ENCODE data around the gene ARFIP1.
"Not testable (repeated sequence)": the region's sequence is repeated elsewhere in the genome, so short reads cannot be mapped to it uniquely, and the experiment has no call there.

The ARFIP1 gene

DNA sequence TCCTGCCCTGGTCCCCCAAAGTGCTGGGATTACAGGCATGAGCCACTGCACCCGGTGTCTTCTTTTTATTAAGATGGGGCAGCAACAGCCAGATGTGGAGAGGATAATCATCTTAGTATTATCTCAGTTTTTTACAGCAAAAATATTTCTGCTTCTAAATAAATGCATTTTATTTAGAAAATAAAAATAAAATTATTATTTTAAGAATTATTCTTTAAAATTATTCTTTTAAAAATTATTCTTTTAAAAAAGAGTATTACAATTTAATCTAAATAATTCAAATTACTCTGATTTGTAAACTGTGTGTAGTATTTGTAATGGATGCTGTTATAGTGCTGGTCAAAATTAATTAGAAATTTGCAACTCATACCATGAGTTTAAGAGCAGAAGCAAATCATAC lies 67.6 kb downstream of the ARFIP1 start:
- DNase-seq: no peak

DNA sequence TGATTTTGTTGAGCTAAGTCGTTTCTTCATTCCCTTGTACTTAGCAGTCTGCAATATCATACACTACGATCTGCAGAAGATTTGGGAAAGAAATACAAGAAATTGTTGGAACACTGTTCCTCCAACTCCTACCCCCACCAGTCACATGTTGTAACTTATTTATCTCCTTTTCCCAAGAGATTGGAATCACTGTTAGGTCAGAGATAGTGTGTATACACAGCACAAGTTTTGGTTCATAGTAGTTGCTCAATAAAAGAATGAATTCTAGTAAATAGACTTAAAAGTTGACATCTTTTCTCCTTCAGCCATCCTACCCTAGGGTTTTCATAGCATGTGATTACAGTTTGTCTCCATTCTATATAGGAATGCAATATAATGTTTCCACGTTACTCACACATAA lies 68.8 kb downstream of the ARFIP1 start:
- no peak for DNase-seq

DNA sequence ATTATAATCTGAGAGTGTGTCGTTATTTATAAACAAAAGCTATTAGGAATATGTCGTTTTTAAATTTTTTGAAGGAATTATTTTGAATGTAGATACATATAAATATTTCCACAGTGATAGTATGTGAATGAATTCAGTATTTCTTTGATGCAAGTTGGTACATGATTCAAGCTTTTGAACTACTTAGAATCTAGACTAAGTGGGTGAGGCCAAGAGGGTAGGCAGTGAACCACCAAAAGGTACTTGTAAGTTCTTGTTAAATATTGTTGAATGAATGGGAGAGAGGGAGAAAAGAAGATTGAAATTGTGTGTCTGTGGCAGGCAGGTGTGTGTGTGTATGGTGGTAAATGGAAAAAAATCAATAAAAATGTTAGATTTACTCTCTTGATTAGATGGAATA lies 69.6 kb downstream of the ARFIP1 start:
- no peak for DNase-seq

DNA sequence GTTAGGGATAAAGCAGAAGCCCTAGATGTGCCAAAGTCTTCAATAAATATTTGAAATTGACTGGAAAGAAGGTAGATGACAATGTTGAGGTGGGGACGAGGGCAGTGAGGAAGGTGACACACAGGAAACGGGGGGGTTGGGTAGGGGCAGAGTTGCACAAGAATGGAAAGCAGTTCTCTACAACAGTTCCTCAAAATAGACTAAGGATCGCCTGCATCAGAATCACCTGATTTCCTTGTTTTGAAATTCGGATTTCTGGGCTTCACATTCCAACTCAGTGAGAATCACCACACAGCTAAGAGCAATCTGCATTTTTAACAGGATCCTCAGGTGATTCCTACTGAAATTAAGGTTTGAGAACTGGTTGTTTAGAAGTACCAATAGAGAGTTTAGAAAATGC lies 70.6 kb downstream of the ARFIP1 start:
- no peak for DNase-seq

DNA sequence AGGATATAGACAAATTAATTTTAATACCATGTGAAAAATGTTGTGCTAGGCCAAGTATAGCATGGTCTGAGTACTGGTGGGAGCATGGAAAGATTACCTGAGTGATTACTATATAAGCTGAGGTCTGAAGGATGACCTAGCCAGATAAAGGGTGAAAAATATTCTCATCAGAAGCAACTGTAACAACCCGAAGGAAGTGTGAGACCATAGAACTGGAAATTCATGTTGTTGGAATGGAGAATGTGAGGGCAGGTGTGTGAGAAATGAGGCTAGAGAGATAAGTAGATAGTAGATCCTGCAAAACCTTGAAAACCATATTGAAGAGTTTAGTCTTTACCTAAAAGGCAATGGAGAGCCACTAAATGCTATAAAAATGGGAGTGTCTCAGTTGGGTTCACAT lies 71.5 kb downstream of the ARFIP1 start:
- DNase-seq: no peak

DNA sequence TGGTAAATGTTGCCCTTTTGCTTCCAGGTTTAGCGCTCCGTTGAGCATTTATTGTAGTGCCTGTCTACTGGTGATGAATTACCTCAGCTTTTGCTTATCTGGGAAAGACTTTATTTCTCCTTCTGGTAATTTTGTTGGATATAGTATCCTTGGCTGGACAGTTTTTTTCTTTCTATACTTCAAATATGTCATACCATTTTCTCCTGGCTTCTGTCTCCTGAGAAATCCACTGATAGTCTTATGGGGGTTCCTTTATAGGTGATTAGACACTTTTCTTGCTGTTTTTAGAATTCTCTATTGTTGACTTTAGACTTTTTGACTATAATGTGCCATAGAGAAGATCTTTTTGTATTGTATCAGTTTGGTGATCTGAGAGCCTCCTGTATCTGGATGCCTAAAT lies 73.5 kb downstream of the ARFIP1 start:
- DNase-seq: no peak

DNA sequence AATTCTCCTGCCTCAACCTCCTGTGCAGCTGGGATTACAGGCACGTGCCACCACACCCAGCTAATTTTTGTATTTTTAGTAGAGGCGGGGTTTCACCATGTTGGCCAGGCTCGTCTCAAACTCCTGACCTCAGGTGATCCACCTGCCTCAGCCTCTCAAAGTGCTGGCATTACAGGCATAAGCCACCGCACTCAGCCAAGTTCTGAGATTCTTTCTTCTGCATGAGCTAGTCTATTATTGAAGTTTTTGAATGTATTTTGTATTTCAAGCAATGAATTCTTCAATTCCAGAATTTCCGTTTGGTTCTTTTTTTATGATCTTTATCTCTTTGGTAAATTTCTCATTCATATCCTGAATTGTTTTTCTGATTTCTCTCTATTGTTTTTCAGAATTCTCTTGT lies 74.3 kb downstream of the ARFIP1 start:
- DNase-seq: not testable (repeated sequence)

DNA sequence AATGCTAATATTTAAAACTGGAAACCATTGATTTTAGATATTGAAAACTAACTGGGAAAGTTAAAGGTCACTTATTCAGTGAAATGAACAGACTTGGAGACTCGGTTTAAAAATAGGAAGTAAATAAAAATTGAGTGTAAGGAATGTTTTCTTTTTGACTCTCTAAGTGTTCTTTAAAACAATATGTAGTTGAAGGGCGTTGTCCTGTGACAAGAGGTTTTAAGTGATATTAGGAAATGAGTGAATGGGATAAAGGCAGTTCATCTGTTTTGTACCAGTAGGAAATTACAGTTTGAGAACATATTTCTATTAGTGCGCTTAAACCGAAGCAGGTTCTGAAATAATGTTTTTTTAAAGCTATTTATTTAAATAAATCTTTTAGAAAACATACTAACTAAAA lies 77.2 kb downstream of the ARFIP1 start:
- DNase-seq: no peak

DNA sequence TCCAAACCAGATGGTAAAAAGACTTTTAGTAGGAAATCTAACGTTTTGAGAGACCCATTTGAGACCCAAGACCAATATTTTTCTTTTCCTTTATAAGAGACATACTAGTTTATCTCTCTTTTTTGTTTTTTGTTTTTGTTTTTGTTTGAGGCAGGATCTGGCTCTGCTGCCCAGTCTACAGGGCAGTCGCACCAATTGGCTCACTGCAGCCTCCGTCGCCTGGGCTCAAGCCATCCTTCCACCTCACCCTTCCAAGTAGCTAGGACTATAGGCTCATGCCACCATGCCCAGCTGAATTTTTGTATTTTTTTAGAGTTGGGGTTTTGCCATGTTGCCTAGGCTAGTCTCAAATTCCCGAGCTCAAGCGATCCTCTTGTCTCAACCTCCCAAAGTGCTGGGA lies 79.2 kb downstream of the ARFIP1 start:
- DNase-seq: no peak

DNA sequence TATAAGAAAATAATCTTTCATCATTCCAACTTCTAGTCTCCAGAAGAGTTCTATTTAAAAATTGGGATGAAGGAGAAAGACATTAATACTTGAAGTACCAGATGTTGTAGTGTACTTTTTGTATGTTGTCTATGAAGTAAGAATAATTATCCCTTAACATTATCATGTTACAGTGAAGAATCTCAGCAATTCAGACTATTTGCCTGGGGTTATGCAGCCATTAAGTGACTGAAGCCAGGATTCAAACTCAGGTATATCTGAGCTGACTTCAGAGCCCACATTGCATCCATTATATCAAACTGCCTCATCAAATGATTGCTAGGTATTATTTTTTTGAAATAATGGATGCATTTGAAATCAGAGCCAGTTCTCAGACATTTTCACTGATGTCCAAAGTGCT lies 80.3 kb downstream of the ARFIP1 start:
- DNase-seq: no peak

DNA sequence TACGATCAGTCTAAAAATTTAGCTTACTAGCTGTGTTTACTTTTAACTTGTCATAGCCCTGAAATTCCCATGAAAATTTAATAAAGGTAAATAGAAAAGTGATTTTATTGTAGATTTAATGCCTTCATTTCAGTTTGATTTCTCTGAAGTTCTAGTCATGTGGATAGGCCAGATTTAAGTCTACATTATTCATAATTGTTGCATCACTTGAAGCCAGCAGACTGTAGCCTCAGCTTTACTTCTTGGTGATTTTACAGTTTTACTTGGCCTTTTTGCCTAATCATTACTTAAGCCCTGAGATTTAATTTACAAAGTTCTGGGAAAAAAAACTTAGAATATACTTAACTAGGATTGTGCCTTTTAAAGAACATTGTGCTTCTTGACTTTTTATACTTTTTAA lies 82.9 kb downstream of the ARFIP1 start:
- no peak for DNase-seq

DNA sequence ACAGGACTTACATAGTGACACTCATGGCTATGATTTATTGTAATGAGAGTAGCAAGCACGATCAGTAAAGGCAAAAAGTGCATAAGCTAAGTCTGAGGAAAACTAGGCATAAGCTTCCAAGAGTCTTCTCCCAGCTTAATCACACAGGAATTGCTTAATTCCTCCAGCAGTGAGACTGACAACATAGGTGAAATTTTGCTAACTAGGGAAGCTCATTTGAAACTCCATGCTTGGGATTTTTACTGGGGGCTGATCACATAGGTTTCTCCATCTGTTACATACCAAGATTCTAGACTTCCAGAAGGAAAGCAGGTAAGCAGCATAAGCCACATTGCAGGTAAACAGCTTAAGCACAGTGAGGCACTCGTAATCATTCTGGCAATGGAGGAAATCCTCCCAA lies 84.6 kb downstream of the ARFIP1 start:
- no peak for DNase-seq

DNA sequence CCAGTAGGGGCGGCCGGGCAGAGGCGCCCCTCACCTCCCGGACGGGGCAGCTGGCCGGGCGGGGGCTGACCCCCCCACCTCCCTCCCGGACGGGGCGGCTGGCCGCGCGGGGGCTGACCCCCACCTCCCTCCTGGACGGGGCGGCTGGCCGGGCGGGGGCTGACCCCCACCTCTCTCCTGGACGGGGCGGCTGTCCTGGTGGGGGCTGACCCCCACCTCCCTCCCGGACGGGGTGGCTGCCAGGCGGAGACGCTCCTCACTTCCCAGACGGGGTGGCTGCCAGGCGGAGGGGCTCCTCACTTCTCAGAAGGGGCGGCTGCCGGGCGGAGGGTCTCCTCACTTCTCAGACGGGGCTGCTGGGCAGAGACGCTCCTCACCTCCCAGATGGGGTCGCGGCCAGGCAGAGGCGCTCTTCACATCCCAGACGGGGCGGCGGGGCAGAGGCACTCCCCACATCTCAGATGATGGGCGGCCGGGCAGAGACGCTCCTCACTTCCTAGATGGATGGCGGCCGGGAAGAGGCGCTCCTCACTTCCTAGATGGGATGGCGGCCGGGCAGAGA lies 86.8 kb downstream of the ARFIP1 start:
- not testable (repeated sequence) for DNase-seq

DNA sequence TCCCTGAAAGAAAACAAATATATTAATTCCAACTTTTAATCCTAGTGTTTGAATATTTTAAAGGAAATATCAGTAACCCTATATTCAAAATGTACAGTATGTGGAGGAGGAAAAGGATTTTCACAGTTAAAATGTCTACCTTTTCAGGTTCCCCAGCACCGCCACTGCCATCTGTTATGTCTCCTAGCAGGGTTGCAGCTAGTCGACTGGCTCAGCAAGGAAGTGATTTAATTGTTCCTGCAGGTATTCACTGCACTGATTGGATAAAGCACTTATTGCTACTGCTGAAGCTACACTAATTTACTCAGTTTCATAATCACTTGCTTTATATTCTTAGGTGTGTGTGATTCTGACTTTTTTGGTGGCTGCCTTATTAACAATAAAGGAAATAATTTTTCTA lies 90.9 kb downstream of the ARFIP1 start:
- DNase-seq: no peak

DNA sequence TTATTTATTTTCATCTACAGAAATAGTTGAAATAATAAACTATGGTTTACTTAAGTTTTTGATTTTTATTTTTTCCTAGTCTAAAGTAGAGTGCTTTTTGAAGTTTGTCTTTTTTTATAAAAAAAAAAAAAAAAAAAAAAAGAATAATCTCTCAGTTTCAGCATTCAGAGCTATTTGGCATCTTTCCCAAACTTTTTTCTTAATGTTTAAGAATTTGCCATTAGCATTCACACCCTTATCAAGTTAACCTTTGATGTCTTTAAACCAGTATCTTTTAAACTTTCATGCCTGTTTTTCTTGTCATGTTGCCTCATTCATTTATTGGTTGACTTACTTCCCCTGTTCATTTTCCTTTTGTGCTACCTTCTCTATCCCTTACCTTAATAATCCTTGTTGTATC lies 95.5 kb downstream of the ARFIP1 start:
- DNase-seq: no peak

DNA sequence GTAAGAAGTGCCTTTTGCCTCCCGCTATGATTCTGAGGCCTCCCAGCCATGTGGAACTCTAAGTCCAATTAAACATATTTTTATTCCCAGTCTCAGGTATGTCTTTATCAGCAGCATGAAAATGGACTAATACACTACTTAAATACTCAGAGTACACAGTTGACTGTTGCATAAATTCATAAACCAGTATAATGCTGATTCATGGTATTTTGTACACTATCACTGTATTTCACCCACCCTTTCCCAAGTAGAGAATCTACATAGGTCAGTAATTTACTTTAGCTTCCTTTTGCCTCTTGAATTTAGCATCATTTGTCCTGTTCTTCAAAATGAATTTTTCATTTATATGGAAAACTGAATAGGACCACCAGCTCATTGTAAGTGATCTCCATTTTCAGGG lies 98.1 kb downstream of the ARFIP1 start:
- no peak for DNase-seq

DNA sequence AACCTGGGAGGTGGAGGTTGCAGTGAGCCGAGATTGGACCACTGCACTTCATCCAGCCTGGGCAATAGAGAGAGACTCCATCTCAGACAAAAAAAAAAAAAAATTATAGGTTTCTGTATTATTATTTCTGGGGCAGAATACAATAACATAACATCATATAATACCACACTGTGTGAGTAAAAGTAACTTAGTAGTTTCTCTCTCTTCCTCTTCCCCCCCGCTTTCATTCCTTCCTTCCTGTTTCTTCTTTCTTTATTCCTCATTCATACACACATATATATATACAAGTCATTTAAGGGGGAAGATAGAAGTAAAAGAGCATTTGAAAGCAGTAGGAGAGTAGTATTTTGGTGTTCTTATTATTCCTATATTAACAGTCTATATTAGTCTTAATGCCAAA lies 100.5 kb downstream of the ARFIP1 start:
- DNase-seq: no peak

DNA sequence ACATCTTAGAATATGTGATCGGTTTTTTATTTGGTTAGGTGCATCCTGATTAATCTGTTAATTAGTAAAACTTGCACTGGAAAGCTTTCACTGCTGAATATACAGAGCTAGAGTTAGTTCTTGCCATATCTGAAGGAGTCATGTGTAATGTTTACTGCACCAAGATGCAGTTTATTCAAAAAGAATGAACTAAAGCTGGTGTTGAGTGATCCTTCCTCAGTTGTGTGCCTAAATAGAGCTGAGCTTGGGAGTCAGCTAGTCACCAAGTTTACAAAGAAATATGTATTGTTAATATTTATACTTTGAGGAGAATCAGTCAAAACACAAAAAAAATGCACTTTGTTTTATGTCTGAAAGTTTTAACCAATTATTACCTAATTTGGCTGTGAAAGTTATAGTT lies 102.2 kb downstream of the ARFIP1 start:
- DNase-seq: no peak

DNA sequence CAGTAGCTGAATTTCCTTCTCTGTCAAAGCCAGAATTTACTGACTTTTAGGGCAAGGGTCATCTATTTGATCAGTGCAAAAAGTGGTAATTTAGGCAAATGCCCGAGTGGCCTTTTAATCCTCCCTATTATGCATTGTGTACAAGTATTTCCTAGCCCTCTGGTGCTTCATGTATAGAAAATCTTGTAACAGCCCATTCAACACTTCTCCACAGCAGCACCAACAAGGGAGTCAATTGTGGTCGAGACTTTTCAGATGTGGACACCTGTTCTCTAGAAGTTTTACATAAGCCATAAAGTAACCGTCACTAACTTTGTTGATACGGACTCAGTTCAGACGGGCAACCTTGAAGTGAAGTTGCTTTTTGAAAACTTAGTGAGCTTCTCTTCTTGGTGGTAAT lies 105.4 kb downstream of the ARFIP1 start:
- DNase-seq: no peak

DNA sequence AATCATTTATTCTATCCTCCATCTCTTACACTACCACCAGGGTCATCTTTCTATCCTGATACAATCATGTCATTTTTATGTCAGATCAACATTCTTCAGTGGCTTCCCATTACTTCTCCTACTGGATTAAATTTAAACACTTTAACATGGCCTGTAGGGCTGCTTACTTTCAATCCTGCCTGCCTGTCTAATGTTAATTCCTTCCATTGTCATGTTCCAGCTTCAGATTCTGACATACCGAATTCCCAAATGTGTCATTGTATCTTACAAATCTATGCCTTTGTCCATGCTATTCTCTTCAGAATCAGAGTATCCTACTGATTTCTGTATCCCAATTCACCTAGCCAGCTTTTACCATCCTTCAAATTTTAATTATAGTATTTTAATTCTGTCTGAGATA lies 106.4 kb downstream of the ARFIP1 start:
- DNase-seq: no peak

DNA sequence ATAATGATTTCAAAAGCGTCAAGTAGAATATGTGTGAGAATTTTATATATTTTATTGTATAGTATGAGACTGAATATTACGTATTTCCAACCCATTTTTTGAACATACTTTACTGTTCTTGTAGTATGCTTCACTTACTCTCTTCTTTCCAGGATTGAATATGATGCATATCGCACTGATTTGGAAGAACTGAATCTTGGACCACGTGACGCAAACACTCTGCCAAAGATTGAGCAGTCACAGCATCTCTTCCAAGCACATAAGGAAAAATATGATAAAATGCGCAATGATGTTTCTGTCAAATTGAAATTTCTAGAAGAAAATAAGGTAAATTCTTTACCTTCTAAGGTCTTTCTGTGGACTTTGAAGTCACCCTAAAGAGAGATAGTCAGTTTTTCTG lies 108.2 kb downstream of the ARFIP1 start:
- no peak for DNase-seq

DNA sequence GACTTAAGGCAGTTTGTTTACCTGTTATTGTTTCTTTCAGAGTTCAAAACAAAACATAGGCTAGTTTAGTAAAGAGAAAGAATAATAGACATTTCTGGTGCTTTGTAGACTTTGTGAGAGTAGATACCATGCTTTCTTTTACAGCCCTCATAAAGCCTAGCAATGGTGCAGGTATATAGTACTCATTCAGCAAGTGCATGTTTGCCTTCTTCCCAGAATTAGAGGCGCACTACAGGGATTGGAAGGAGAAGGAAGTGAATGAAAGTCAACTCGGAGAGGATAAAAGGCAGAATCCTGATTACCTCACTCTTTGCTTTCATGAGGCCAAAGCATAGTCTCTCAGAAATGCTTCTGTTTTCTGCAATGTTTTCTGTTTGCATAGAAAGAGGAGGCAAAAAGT lies 113.2 kb downstream of the ARFIP1 start:
- no peak for DNase-seq

DNA sequence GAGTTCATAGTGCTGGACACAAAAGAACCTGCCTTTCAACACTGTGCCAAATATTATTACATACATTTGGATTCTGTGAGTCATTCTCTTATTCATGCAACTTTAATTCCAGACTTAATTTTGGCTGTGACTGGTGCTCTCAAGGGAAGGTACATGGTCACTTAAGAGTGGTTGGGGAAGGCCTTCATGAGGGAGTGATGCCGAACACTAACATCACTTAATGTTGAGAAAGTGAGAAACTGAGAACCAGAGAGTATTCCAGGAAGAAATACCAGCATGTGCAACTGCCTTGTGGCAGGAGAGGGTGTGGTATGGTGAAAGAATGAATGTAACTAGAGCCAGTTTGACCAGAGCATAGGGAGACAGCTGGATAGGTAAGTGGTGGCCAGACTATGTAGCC lies 114.9 kb downstream of the ARFIP1 start:
- DNase-seq: no peak

DNA sequence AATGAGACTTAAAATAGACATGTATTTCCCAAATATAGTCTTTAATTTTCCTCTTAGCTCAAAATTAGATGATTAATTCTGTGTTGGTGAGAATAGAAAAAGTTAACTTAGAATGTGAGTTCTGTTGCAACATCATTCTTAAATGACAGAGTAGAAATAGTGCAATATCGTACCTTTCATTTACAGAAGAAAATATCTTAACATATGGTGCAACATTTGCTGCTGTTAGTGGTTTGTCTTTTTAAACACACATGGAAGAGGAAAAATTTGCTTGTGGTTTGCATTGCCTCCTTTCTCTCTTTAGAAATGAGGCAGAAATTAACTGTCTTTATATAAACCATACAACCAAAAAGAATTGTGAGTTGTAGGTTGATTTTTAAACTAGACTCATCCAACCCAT lies 117.1 kb downstream of the ARFIP1 start:
- no peak for DNase-seq

DNA sequence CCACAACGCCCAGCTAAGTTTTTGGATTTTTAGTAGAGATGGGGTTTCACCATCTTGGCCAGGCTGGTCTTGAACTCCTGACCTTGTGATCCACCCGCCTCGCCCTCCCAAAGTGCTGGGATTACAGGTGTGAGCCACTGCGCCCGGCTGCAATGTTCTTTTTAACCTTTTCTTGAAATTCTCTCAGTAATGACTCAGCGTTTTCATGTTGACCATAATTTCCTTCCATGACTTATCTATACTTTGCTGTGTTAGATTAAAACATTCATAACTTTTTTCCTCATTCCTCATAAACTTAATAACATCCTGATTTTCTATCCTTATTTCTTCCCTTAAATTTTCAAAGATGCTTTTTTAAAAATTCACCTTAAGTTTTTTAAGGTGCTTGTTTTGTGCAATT lies 118.4 kb downstream of the ARFIP1 start:
- DNase-seq: not testable (repeated sequence)

DNA sequence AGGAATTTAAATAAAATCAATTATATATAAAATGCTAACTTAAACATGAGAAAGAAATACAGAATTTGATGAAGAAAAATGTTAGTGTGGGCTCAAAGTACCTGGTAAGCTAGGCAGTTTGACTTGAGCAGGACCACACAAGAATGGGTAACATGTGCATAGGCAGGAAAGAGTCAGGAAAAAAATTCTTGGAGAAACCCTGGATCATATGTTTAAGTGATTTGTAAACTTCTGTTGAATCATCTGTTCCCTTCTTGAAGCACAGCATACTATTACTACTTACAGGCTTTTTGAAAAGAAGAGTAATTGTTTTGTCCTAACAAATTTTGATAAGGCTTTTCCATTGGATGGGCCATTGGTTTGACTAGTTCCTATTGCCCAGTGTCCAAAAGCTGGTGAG lies 118.9 kb downstream of the ARFIP1 start:
- DNase-seq: no peak
